GM13976 (cell line): ENCODE data around the gene PRDM1.

Source experiments
- DNase-seq: peaks from one replicate; pipeline ENCODE4 v3.0.0; 2012; ENCODE audit warnings: low spot score
- in situ Hi-C: fragments of 300-500 bp; cut with MboI; formaldehyde crosslinking; loops from one replicate; pipeline ENCODE4 v1.12.0; 2022; ENCODE audit warnings: low sequenced_read_pairs, mixed read lengths, inconsistent platforms; ENCODE audit not compliant: unreplicated experiment
- TF ChIP-seq, protein P1 (sequence below): IDR thresholded peaks from 2 replicates; pipeline ENCODE4 v1.5.1; 2012; ENCODE audit warnings: borderline replicate concordance, mild to moderate bottlenecking; ENCODE audit not compliant: insufficient read depth; ENCODE audit errors: extremely low read depth, missing control alignments, control extremely low read depth

The PRDM1 gene

DNA sequence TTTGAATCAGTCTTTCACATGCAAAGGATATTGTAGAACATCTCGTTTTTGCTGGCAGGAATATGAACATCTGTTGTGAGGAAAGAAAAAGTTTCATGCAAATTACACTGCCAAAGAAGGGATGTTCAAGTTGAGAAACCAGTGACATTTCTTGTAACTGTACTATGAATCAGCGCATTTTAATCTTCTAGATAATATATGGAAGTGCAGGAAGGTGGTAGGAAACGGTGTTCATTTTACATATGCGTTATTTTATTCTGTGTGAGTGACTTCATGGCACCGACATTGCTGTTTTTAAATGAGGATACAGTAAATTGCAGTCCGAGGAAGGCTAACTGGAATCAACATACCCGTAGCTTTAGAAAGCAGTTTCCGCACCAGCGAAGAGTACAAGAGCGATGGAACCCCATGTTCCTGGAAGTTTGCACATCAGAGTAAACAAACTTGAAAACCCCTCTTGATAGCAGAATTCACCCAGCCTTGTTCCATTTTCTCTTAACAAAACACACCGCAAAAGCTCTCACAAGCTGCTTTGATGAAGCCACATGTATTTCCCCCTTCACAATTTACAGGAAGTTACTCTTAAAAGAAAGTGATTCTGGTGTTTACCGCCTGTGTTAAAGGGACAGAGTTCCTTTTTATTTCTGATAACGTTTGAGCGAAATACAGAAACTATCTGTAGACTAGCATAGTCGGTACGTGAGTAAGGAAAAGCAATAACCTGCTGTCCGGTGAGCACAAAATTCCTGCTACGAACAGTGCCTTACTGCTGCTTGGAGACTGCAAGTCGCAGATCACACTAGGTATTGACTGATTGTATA, 11.5 kb downstream of the PRDM1 start:
- TF ChIP-seq, protein P1, sequence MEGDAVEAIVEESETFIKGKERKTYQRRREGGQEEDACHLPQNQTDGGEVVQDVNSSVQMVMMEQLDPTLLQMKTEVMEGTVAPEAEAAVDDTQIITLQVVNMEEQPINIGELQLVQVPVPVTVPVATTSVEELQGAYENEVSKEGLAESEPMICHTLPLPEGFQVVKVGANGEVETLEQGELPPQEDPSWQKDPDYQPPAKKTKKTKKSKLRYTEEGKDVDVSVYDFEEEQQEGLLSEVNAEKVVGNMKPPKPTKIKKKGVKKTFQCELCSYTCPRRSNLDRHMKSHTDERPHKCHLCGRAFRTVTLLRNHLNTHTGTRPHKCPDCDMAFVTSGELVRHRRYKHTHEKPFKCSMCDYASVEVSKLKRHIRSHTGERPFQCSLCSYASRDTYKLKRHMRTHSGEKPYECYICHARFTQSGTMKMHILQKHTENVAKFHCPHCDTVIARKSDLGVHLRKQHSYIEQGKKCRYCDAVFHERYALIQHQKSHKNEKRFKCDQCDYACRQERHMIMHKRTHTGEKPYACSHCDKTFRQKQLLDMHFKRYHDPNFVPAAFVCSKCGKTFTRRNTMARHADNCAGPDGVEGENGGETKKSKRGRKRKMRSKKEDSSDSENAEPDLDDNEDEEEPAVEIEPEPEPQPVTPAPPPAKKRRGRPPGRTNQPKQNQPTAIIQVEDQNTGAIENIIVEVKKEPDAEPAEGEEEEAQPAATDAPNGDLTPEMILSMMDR, result no peak
- in situ Hi-C loops, result loop anchor here (10.0 to 25.0 kb wide), 2 partner anchors 453 to 610 kb away; no protein-coding TSS in a partner anchor
- DNase-seq, result peak; percentile 45

DNA sequence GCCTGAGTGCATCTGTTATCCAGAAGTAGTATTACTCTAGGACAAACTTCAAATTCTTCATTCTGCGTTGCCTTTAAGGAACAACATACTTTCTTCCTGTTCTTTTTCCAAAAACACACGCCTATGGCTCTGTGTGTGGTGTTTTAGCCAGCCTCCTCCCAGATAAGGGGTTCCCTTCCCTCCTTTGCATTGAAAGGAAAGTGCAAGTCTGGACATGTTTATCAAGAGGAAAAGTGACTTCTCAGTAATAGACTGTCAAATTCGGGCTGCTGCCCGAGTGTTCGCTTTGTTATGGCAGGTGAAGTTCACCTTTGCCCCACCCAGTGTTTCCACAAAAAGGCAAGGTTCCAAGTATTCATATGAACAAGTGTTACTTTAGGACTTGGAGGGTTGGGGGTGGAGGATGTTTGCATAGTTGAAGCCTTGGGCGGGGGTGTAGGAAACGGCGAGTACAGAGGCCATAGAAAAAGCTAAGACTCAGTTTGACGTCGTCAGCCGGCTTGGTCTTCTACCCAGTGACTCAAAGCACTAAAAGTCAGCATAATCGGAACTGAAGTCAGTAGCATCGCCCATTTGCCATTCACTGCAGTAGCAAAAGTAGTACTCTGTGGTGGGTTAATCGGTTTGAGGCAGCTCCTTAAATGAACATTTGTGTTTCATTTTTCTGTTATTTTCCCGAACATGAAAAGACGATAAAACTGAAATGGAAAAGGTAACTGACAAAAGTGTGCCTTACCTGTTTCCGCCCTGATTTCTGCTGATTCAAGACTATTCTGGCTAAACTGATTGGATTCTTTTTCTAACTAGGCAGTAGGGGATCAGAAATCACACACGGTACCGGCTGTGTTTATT, 12.5 kb downstream of the PRDM1 start:
- TF ChIP-seq, protein P1, result no peak
- peak; percentile 36 for DNase-seq
- in situ Hi-C loops, result loop anchor here (10.0 to 25.0 kb wide), 2 partner anchors 454 to 611 kb away; no protein-coding TSS in a partner anchor

DNA sequence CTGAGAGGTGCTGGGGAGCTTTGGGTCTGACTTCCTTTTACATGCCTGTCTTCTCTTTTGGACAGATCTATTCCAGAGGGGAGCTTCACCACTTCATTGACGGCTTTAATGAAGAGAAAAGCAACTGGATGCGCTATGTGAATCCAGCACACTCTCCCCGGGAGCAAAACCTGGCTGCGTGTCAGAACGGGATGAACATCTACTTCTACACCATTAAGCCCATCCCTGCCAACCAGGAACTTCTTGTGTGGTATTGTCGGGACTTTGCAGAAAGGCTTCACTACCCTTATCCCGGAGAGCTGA, 13.1 kb downstream of the PRDM1 start:
- in situ Hi-C loops, result loop anchor here (10.0 to 25.0 kb wide), 2 partner anchors 454 to 612 kb away; no protein-coding TSS in a partner anchor
- DNase-seq, result no peak
- TF ChIP-seq, protein P1, result no peak

DNA sequence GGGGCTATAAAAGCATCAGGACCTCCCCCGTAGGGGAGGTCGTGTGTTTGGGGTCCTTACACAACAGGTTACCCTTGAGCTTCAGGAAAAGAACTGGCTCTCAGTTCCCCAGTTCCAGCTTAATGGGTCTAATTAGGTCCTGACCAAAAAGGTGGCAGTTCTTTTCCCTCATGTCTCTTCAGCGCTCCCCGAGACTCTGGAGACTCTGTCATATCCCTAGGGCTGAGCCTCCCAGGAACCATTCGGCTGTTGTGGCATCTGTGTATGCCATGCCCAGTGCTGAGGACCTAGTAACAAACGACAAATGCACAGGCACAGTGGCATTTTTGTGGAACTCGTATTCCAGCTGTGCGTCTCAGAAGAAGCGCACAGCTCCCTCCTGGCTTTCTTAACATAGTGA, 14.6 kb downstream of the PRDM1 start:
- TF ChIP-seq, protein P1, result no peak
- DNase-seq, result no peak
- in situ Hi-C loops, result loop anchor here (10.0 kb wide), 1 partner anchor 64 kb away; no protein-coding TSS in a partner anchor

DNA sequence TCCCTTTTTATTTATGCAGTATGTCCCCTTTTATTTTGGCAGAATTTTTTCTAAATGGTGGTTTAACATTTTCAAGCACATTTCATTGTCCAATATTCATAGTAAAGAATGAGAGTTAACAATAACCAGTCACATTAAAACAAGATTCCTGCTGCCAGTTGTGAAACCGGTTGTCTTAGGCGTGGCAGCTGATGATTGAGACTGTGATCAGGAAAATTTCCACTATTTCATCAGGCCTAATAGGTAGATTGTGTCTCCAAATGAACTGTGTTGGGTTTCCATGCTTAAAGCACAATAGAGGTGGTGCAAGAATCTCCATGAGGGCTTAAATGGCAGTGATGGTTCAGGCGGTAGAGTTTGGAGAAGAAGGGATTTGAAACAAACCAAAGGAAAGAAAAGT, 15.3 kb downstream of the PRDM1 start:
- TF ChIP-seq, protein P1, result no peak
- in situ Hi-C loops, result loop anchor here (10.0 kb wide), 1 partner anchor 63 kb away; no protein-coding TSS in a partner anchor
- no peak for DNase-seq

DNA sequence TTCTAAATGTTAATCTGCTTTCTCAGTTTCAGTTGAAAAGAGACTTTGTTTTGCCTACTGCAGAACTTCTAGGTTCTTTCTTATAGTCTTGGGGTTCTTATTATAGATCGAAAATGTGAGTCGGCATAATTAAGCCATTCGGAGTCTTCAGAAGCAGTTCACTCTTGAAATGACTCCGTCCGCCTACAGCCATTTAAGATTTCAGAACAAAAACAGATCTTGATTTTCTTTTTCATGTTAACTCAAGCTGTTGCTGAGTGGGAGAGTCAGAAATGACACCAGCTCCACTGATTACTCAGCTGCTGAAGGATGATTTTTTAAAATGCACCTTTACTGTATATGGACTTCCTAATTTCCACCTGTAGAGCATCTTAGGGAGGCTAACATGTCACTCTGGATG, 15.9 kb downstream of the PRDM1 start:
- DNase-seq, result peak; percentile 72
- TF ChIP-seq, protein P1, result no peak
- in situ Hi-C loops, result loop anchor here (10.0 kb wide), 1 partner anchor 63 kb away; no protein-coding TSS in a partner anchor
